HepG2 (cell line): ENCODE data around the gene GLTPD2. TPM values are rescaled to one million over a fixed set of nuclear protein-coding genes. Genes with fewer than 3 reads are reported as not detected.

Experiments used
- ELF1 ChIP-seq: sonication (generic); formaldehyde crosslinking; IDR thresholded peaks from 2 replicates; pipeline ENCODE4 v1.4.0; 2020; ENCODE audit warnings: missing genetic modification reagents
- ELF4 ChIP-seq: sonication (generic); formaldehyde crosslinking; IDR thresholded peaks from 2 replicates; pipeline ENCODE4 v1.5.0; 2020; ENCODE audit warnings: missing genetic modification reagents, mild to moderate bottlenecking, moderate library complexity, borderline replicate concordance
- FOXC1 ChIP-seq: sonication (generic); formaldehyde crosslinking; IDR thresholded peaks from 2 replicates; pipeline ENCODE4 v1.8.0; 2022; ENCODE audit warnings: mild to moderate bottlenecking, missing genetic modification reagents, borderline replicate concordance
- KDM5A ChIP-seq: fragments of 200-600 bp; sonication (generic); IDR thresholded peaks from 2 replicates; pipeline ENCODE4 v1.7.0; 2018; ENCODE audit warnings: antibody characterized with exemption, mild to moderate bottlenecking, low read length, borderline replicate concordance
- KMT2B ChIP-seq: IDR thresholded peaks from 2 replicates; pipeline ENCODE4 v1.6.1; 2016; ENCODE audit warnings: missing genetic modification reagents, missing compliant biosample characterization
- POLR2A ChIP-seq, 2 experiments: IDR thresholded peaks; 2 replicates each; pipeline ENCODE4 v1.6.1; 2011; ENCODE audit warnings: low read depth in 2 of 2, low read length in 2 of 2, mild to moderate bottlenecking in 1 of 2, moderate library complexity in 1 of 2; ENCODE audit not compliant: insufficient read depth in 1 of 2
- RCOR2 ChIP-seq: IDR thresholded peaks from 2 replicates; pipeline ENCODE4 v1.6.1; 2016; ENCODE audit warnings: missing biosample characterization, missing genetic modification reagents
- RFX1 ChIP-seq: fragments of 450-650 bp; IDR thresholded peaks from 2 replicates; pipeline ENCODE4 v1.6.1; 2017
- SNRNP70 ChIP-seq: fragments of 200-400 bp; formaldehyde crosslinking; IDR thresholded peaks from 2 replicates; pipeline ENCODE4 v1.6.1; 2017; ENCODE audit warnings: mild to moderate bottlenecking, low read depth, low read length, moderate library complexity
- YEATS2 ChIP-seq: sonication (generic); formaldehyde crosslinking; IDR thresholded peaks from 2 replicates; pipeline ENCODE4 v1.4.0; 2020; ENCODE audit warnings: missing genetic modification reagents, borderline replicate concordance
- ZKSCAN5 ChIP-seq: sonication (generic); formaldehyde crosslinking; IDR thresholded peaks from 2 replicates; pipeline ENCODE4 v1.5.1; 2020; ENCODE audit warnings: mild to moderate bottlenecking, missing genetic modification reagents
- ZMAT3 ChIP-seq: sonication (generic); formaldehyde crosslinking; conservative IDR thresholded peaks from 2 replicates; pipeline ENCODE4 v1.7.0; 2021; ENCODE audit warnings: missing genetic modification reagents
- ZNF484 ChIP-seq: sonication (generic); formaldehyde crosslinking; IDR thresholded peaks from 2 replicates; pipeline ENCODE4 v1.5.1; 2020; ENCODE audit warnings: mild to moderate bottlenecking, low read depth, missing genetic modification reagents, borderline replicate concordance
- ZSCAN12 ChIP-seq: sonication (generic); formaldehyde crosslinking; IDR thresholded peaks from 2 replicates; pipeline ENCODE4 v1.9.0; 2021; ENCODE audit warnings: mild to moderate bottlenecking, missing genetic modification reagents
- polyA plus RNA-seq, 8 experiments: library from polyadenylated mRNA; depleted of rRNA in 3 of 8; stranded (reverse) in 7 of 8; unstranded in 1 of 8; fragments of >200 nt; fragmentation: Illumina TruSeq in 4 of 8; extraction: Trizol in 4 of 8; gene quantifications; 2 replicates each; pipeline versions ENCODE4 v1.2.1 to v1.2.3, GENCODE V29; 2011 to 2016; ENCODE audit warnings: low read depth in 4 of 8, missing spikeins in 1 of 8, mixed read lengths in 1 of 8; ENCODE audit not compliant: insufficient read depth in 1 of 8
- total RNA-seq, 5 experiments: library from RNA; depleted of rRNA; stranded (reverse); fragments of >200 nt; fragmentation: Illumina TruSeq; extraction: Trizol; gene quantifications; 2 replicates each; pipeline ENCODE4 v1.2.3, GENCODE V29; 2016; ENCODE audit warnings: low read depth in 1 of 5
- TF ChIP-seq, protein P1 (sequence below): sonication (generic); formaldehyde crosslinking; conservative IDR thresholded peaks from 2 replicates; pipeline ENCODE4 v1.8.1; 2023; ENCODE audit warnings: missing genetic modification reagents
- TF ChIP-seq, protein P2 (sequence below): sonication (generic); formaldehyde crosslinking; IDR thresholded peaks from 2 replicates; pipeline ENCODE4 v1.5.0; 2020; ENCODE audit warnings: mild to moderate bottlenecking, low read depth, missing genetic modification reagents, borderline replicate concordance
- TF ChIP-seq, protein P3 (sequence below): sonication (generic); formaldehyde crosslinking; IDR thresholded peaks from 2 replicates; pipeline ENCODE4 v1.8.1; 2022; ENCODE audit warnings: low read depth, mild to moderate bottlenecking, missing genetic modification reagents
- TF ChIP-seq, protein P4 (sequence below), 2 experiments: sonication (generic) in 1 of 2; formaldehyde crosslinking in 1 of 2; IDR thresholded peaks; 2 replicates each; pipeline versions ENCODE4 v1.6.1 to v1.9.0; 2014 to 2022; ENCODE audit warnings: antibody characterized with exemption in 1 of 2, borderline replicate concordance in 1 of 2, inconsistent platforms in 1 of 2, low read depth in 1 of 2, missing genetic modification reagents in 1 of 2

GLTPD2 gene
- total and polyA plus RNA-seq, 2 of the 13 experiments (the other 11 are each of a cell fraction or from before 2014, with no cell fraction given), result 7.5 to 12.9 TPM

DNA sequence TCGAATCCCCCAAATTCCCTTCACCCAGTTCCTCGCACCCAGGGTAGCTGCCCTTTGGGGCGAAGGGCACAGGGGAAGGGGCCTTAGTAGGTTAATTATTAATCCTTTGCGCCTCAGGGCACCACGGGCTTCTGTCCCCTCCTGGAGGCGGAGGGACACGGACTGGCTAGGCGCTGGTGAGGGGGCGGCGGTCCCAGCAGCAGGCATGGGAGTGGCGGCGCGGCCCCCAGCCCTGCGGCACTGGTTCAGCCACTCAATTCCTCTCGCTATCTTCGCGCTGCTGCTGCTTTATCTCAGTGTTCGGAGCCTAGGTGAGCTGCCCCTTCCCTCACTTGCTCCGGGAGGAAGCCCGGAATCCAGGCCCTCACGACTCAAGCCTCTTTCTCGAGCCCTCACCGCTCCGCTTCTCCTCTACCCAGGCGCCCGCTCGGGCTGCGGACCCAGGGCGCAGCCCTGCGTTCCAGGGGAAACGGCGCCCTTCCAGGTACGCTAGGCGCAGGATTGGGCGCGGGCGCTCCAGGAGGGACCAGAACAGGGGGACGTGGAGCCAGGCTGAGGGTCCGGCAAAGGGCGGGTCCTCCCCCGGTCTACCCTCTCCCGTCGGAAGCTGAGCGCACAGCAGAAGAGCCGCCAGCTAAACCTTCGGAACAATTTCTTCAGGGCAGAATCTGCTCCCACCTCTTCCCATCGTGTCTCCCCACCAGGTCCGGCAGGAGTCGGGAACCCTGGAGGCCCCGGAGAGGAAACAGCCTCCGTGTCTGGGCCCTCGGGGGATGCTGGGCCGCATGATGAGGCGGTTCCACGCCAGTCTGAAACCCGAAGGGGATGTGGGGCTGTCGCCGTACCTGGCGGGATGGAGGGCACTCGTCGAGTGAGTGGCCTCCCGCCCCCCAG is at the start of gene GLTPD2 (continued):
- TF ChIP-seq ELF4 (no peak), RCOR2 (CRISPR knock-in tag) (no peak), RFX1 (no peak), ELF1 (CRISPR knock-in tag) (peak; percentile 48; the same call in 1 of the 2 replicates), ZKSCAN5 (CRISPR knock-in tag) (0 out of 2 replicates have a peak, but pooled peaks have one; percentile 39), ZMAT3 (CRISPR knock-in tag) (peak; percentile 18; the same call in 1 of the 2 replicates), FOXC1 (CRISPR knock-in tag) (0 out of 2 replicates have a peak, but pooled peaks have one; percentile 51), ZNF484 (no peak), SNRNP70 (no peak), KMT2B (CRISPR knock-in tag) (no peak), POLR2A (IDR thresholded peaks at IDR 0.05; ENCODE audit: insufficient read depth in 1 of 2, low read depth in 2 of 2, low read length in 2 of 2) (peak; percentile 81 to 98), YEATS2 (CRISPR knock-in tag) (0 out of 2 replicates have a peak, but pooled peaks have one; percentile 12), ZSCAN12 (CRISPR knock-in tag) (no peak), KDM5A (no peak)
- TF ChIP-seq, protein P1, sequence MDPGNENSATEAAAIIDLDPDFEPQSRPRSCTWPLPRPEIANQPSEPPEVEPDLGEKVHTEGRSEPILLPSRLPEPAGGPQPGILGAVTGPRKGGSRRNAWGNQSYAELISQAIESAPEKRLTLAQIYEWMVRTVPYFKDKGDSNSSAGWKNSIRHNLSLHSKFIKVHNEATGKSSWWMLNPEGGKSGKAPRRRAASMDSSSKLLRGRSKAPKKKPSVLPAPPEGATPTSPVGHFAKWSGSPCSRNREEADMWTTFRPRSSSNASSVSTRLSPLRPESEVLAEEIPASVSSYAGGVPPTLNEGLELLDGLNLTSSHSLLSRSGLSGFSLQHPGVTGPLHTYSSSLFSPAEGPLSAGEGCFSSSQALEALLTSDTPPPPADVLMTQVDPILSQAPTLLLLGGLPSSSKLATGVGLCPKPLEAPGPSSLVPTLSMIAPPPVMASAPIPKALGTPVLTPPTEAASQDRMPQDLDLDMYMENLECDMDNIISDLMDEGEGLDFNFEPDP (CRISPR knock-in tag), result no peak
- TF ChIP-seq, protein P2, sequence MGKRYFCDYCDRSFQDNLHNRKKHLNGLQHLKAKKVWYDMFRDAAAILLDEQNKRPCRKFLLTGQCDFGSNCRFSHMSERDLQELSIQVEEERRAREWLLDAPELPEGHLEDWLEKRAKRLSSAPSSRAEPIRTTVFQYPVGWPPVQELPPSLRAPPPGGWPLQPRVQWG, result 0 out of 2 replicates have a peak, but pooled peaks have one; percentile 28
- TF ChIP-seq, protein P3, sequence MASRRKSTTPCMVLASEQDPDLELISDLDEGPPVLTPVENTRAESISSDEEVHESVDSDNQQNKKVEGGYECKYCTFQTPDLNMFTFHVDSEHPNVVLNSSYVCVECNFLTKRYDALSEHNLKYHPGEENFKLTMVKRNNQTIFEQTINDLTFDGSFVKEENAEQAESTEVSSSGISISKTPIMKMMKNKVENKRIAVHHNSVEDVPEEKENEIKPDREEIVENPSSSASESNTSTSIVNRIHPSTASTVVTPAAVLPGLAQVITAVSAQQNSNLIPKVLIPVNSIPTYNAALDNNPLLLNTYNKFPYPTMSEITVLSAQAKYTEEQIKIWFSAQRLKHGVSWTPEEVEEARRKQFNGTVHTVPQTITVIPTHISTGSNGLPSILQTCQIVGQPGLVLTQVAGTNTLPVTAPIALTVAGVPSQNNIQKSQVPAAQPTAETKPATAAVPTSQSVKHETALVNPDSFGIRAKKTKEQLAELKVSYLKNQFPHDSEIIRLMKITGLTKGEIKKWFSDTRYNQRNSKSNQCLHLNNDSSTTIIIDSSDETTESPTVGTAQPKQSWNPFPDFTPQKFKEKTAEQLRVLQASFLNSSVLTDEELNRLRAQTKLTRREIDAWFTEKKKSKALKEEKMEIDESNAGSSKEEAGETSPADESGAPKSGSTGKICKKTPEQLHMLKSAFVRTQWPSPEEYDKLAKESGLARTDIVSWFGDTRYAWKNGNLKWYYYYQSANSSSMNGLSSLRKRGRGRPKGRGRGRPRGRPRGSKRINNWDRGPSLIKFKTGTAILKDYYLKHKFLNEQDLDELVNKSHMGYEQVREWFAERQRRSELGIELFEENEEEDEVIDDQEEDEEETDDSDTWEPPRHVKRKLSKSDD (CRISPR knock-in tag), result no peak
- TF ChIP-seq, protein P4, sequence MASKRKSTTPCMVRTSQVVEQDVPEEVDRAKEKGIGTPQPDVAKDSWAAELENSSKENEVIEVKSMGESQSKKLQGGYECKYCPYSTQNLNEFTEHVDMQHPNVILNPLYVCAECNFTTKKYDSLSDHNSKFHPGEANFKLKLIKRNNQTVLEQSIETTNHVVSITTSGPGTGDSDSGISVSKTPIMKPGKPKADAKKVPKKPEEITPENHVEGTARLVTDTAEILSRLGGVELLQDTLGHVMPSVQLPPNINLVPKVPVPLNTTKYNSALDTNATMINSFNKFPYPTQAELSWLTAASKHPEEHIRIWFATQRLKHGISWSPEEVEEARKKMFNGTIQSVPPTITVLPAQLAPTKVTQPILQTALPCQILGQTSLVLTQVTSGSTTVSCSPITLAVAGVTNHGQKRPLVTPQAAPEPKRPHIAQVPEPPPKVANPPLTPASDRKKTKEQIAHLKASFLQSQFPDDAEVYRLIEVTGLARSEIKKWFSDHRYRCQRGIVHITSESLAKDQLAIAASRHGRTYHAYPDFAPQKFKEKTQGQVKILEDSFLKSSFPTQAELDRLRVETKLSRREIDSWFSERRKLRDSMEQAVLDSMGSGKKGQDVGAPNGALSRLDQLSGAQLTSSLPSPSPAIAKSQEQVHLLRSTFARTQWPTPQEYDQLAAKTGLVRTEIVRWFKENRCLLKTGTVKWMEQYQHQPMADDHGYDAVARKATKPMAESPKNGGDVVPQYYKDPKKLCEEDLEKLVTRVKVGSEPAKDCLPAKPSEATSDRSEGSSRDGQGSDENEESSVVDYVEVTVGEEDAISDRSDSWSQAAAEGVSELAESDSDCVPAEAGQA (IDR thresholded peaks at IDR 0.05; ENCODE audit: low read depth), result no peak
- TF ChIP-seq, protein P4 (CRISPR knock-in tag; IDR thresholded peaks at IDR 0.05; ENCODE audit: borderline replicate concordance), result no peak
